GM23248 (cell line): ENCODE results near the gene C12orf43. TPM values are rescaled to one million over a fixed set of nuclear protein-coding genes. Genes with fewer than 3 reads are reported as not detected.
"Not testable (repeated sequence)": the region's sequence is repeated elsewhere in the genome, so short reads cannot be mapped to it uniquely, and the experiment has no call there.

Source experiments
- DNase-seq: peaks from one replicate; pipeline ENCODE4 v3.0.0-alpha.2; 2015
- H2AFZ ChIP-seq: fragments of 200-600 bp; sonication (generic); 2 replicates; pipeline ENCODE4 v1.6.1; 2016; ENCODE audit warnings: antibody characterized with exemption
- H3F3A ChIP-seq: fragments of 200-600 bp; sonication (generic); 2 replicates; pipeline ENCODE4 v1.6.1; 2016; ENCODE audit warnings: mild to moderate bottlenecking, antibody characterized with exemption, mixed run types; ENCODE audit not compliant: insufficient read depth
- H3K27ac ChIP-seq: fragments of 200-600 bp; sonication (generic); 2 replicates; pipeline ENCODE4 v1.5.1; 2016; ENCODE audit warnings: mild to moderate bottlenecking
- H3K27me3 ChIP-seq: fragments of 200-600 bp; sonication (generic); replicated peaks from 2 replicates; pipeline ENCODE4 v1.6.1; 2016; ENCODE audit warnings: mild to moderate bottlenecking; ENCODE audit not compliant: insufficient read depth
- H3K36me3 ChIP-seq: fragments of 200-600 bp; sonication (generic); 2 replicates; pipeline ENCODE4 v1.6.1; 2016; ENCODE audit warnings: low read depth, mild to moderate bottlenecking
- H3K4me1 ChIP-seq: fragments of 200-600 bp; sonication (generic); 2 replicates; pipeline ENCODE4 v1.6.1; 2016; ENCODE audit warnings: mild to moderate bottlenecking; ENCODE audit not compliant: insufficient read depth
- H3K4me2 ChIP-seq: fragments of 200-600 bp; sonication (generic); one replicate; pipeline ENCODE4 v1.6.1; 2016; ENCODE audit warnings: mild to moderate bottlenecking; ENCODE audit not compliant: unreplicated experiment
- H3K4me3 ChIP-seq: fragments of 200-600 bp; sonication (generic); 2 replicates; pipeline ENCODE4 v1.5.1; 2016; ENCODE audit warnings: mild to moderate bottlenecking
- H3K79me2 ChIP-seq: fragments of 200-600 bp; sonication (generic); 2 replicates; pipeline ENCODE4 v1.6.1; 2016; ENCODE audit warnings: mild to moderate bottlenecking; ENCODE audit not compliant: insufficient read depth
- H3K9ac ChIP-seq: fragments of 200-600 bp; sonication (generic); 2 replicates; pipeline ENCODE4 v1.6.1; 2016; ENCODE audit warnings: mild to moderate bottlenecking
- H3K9me2 ChIP-seq: fragments of 200-600 bp; sonication (generic); 2 replicates; pipeline ENCODE4 v1.6.1; 2016; ENCODE audit warnings: mixed run types, mild to moderate bottlenecking, moderate library complexity; ENCODE audit not compliant: insufficient read depth
- H3K9me3 ChIP-seq: fragments of 200-600 bp; sonication (generic); one replicate; pipeline ENCODE4 v1.6.1; 2017; ENCODE audit warnings: low read depth
- H4K20me1 ChIP-seq: fragments of 200-600 bp; sonication (generic); 2 replicates; pipeline ENCODE4 v1.6.0; 2016; ENCODE audit not compliant: insufficient read depth
- EZH2 ChIP-seq: fragments of 200-600 bp; sonication (generic); IDR thresholded peaks from 2 replicates; pipeline ENCODE4 v1.6.1; 2018; ENCODE audit warnings: antibody characterized with exemption, mild to moderate bottlenecking; ENCODE audit not compliant: insufficient read depth, poor library complexity, severe bottlenecking
- EZH2phosphoT487 ChIP-seq: fragments of 200-600 bp; sonication (generic); IDR thresholded peaks from 2 replicates; pipeline ENCODE4 v1.6.1; 2018; ENCODE audit warnings: antibody characterized with exemption, moderate library complexity, mild to moderate bottlenecking, low read depth; ENCODE audit not compliant: insufficient read depth
- WGBS, 2 experiments: methylation state at CpG; one replicate each; pipeline ENCODE4 v1.1.6; 2015 to 2017; ENCODE audit warnings: low lambda C conversion rate in 2 of 2, low coverage in 1 of 2; ENCODE audit errors: missing lambda C conversion rate in 2 of 2; 5-methylcytosine and 5-hydroxymethylcytosine counted together
- in situ Hi-C: fragments of 300-500 bp; cut with MboI; formaldehyde crosslinking; loops from 2 replicates; pipeline ENCODE4 v1.15.0; 2020
- polyA plus RNA-seq: library from polyadenylated mRNA; unstranded; fragments of >200 nt; fragmentation: Nextera tagmentation; extraction: Ambion mirVana; gene quantifications from 2 replicates; pipeline ENCODE4 v1.2.1, GENCODE V29; 2016
- total RNA-seq: library from RNA; depleted of rRNA; stranded (reverse); fragments of >200 nt; shearing (Covaris generic); gene quantifications from 2 replicates; pipeline ENCODE4 v1.2.3, GENCODE V29; 2014; rRNA removed

Gene C12orf43, protein sequence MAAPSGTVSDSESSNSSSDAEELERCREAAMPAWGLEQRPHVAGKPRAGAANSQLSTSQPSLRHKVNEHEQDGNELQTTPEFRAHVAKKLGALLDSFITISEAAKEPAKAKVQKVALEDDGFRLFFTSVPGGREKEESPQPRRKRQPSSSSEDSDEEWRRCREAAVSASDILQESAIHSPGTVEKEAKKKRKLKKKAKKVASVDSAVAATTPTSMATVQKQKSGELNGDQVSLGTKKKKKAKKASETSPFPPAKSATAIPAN
- 12.4 and 12.5 TPM in 2 replicates for total RNA-seq
- 16.6 and 17.7 TPM in 2 replicates for polyA plus RNA-seq

DNA sequence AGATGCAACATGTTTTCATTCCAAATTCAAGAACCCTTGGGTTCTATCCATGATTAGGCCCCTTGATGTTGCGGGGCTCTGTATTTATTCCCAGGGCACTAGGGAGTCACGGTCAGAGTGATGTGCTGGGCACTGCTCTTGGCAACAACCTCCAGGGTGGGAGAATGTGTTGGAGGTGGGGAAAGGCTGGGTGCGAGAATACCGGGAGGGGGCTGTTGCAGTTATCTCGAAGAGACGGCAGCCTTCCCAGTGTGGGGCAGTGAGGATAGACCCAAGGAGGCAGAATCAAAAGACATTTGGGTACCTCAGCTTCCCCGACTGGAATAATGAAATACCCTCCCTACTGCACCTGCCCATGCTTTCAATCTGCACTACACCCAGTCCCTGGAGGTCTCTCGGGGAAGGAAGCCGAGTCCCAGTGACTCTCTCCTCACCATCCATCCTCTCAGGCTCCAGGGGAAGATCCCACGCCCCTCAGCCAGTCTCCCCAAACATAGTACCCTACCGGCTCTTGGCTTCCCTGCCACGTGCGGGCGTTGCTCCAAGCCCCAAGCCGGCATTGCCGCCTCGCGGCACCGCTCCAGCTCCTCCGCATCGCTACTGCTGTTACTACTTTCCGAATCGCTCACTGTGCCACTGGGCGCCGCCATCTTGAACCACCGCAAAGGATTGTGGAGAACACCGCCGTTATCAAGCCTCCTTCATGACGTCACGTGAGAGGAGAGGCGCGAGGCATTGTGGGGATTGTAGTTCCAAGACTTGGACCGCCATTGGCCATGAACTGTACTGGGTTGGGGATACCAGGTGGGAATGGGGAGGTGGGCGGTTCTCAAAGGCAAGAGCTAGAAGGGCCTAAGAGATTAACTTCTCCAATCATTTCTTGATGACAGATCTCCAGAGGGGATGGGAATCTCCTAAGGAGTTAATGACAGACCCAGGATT, at the start of gene C12orf43:
TSS of gene C12orf43 (minus strand) at position 663 of the 942 bp plus-strand sequence. CDS start at position 650, 13 bp downstream.
- in situ Hi-C loops, result no loop called here

DNA sequence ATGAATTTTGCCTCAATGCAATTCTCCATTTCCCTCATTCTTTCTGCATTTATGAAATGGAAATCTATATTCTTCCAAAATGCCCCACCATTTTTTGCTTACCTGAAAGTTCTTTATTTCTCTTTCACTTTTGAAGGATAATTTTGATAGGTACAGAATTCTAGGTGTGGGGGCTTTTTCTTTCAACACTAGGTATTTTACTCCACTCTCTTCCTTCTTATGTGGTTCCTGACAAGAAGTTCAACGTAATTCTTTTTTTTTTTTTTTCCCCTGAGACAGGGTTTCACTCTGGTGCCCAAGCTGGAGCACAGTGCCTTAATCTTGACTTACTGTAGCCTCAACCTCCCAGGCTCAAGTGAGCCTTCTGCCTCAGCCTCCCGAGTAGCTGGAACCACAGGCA, 49.1 kb upstream of the C12orf43 start:
- in situ Hi-C loops, result no loop called here
- no peak overlapping the region for H3K4me2 ChIP-seq
- H3F3A ChIP-seq, result no peaks in the 10 kb centered on the region
- 0 out of 2 replicates have a peak, but pooled peaks cover 1% of the 10 kb centered on the region for H3K4me1 ChIP-seq
- H4K20me1 ChIP-seq, result no peaks in the 10 kb centered on the region
- WGBS, 2 experiments, result 30 to 33% methylated on average over 2 of the region's 2 CpGs
- DNase-seq, result no peak
- H3K9me3 ChIP-seq, result no peaks in the 10 kb centered on the region
- no peak overlapping the region for H3K9ac ChIP-seq
- no peak for TF ChIP-seq EZH2
- no peak for TF ChIP-seq EZH2phosphoT487
- no peak overlapping the region for H3K4me3 ChIP-seq
- H3K36me3 ChIP-seq, result no peaks in the 10 kb centered on the region
- H3K9me2 ChIP-seq, result no peaks in the 10 kb centered on the region
- no peaks in the 10 kb centered on the region for H3K79me2 ChIP-seq
- peaks cover 22% of the 10 kb centered on the region for H3K27me3 ChIP-seq
- H3K27ac ChIP-seq, result no peak overlapping the region
- H2AFZ ChIP-seq, result no peak overlapping the region

More for the DNA sequence above, at the start of gene C12orf43:
- Histone ChIP-seq H3K4me2 (peak within 1 kb of the TSS; percentile 98), H3K9me3 (no peaks in the 10 kb centered on the region), H3K9ac (peak within 1 kb of the TSS; percentile 90), H3K27me3 (no peaks in the 10 kb centered on the region), H3K9me2 (no peaks in the 10 kb centered on the region), H4K20me1 (no peaks in the 10 kb centered on the region), H2AFZ (peak within 1 kb of the TSS; percentile 84), H3K36me3 (no peaks in the 10 kb centered on the region), H3K79me2 (peaks cover 25% of the 10 kb centered on the region), H3K4me1 (no peaks in the 10 kb centered on the region), H3K4me3 (peak within 1 kb of the TSS; percentile 91), H3F3A (no peaks in the 10 kb centered on the region), H3K27ac (peak within 1 kb of the TSS; percentile 51)
- no peak for TF ChIP-seq EZH2
- TF ChIP-seq EZH2phosphoT487, result no peak
- 1 to 2% methylated on average over 34 of the region's 34 CpGs for WGBS, 2 experiments
- peak; percentile 97 for DNase-seq

DNA sequence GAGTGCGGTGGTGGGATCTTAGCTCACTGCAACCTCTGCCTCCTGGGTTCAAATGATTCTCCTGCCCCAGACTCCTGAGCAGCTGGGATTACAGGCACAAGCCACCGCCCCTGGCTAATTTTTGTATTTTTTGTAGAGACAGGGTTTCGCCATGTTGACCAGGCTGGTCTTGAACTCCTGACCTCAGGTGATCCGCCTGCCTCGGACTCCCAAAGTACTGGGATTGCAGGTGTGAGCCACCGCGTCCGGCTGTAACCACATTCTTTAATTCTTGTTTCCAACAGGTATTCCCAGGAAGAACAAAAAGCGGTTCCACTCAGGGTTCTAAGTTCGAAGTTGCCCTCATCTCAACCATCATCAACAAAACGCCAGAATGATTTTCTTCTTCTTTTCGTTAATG, 48.3 kb upstream of the C12orf43 start:
- H3K4me2 ChIP-seq, H3K9me3 ChIP-seq, H3K9me2 ChIP-seq, H3K9ac ChIP-seq, DNase-seq, H3K79me2 ChIP-seq, in situ Hi-C loops, H4K20me1 ChIP-seq, H3K4me3 ChIP-seq, H3K27ac ChIP-seq, H3K4me1 ChIP-seq, H2AFZ ChIP-seq, H3F3A ChIP-seq, H3K36me3 ChIP-seq: not testable (repeated sequence)
- WGBS, 2 experiments, result 88 to 92% methylated on average over 11 to 12 of the region's 12 CpGs
- H3K27me3 ChIP-seq, result peaks cover 22% of the 10 kb centered on the region

DNA sequence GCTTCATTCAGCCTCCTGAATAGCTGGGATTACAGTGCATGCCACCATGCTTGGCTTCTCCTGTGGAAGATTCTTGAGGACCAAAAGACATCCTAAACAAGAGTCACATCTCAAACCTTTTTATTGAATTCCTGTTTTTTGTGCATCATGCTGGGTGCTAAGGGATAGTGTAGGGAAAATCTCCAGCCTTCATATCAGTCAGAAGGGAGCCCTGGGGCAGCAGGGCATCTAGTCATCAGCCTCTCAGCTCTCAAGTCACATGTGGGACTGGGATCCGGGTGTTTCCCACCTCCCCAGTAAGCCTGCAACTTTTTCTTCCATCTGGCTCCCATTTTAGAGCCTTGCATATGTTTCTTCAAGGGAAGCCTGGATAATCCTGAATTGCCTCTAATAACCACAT, 47.8 kb upstream of the C12orf43 start:
- Histone ChIP-seq H4K20me1 (no peaks in the 10 kb centered on the region), H3K36me3 (no peaks in the 10 kb centered on the region), H3K9ac (no peak overlapping the region), H3K4me2 (no peak overlapping the region), H3K9me3 (no peaks in the 10 kb centered on the region), H3K79me2 (no peaks in the 10 kb centered on the region), H3K4me3 (no peak overlapping the region), H3K27ac (no peak overlapping the region), H3K9me2 (no peaks in the 10 kb centered on the region), H3F3A (no peaks in the 10 kb centered on the region), H3K4me1 (0 out of 2 replicates have a peak, but pooled peaks cover 7% of the 10 kb centered on the region), H2AFZ (no peak overlapping the region), H3K27me3 (peaks cover 18% of the 10 kb centered on the region)
- DNase-seq, result no peak
- in situ Hi-C loops, result no loop called here
- WGBS, 2 experiments, result 49 to 69% methylated on average over 1 of the region's 1 CpG
- no peak for TF ChIP-seq EZH2
- TF ChIP-seq EZH2phosphoT487, result no peak
